Astrocyte (in vitro differentiated cells and primary cell): ENCODE measurements around the gene GPR37L1. TPM values are rescaled to one million over a fixed set of nuclear protein-coding genes. Genes with fewer than 3 reads are reported as not detected.

Source experiments
- DNase-seq: peaks from one replicate; pipeline ENCODE4 v3.0.0-alpha.2; 2010; ENCODE audit warnings: low read depth
- FAIRE-seq: peaks from 2 replicates; lab custom pipeline; 2011; peaks lifted over from hg19 to GRCh38; lab: Jason Lieb, UNC
- H2AFZ ChIP-seq: 2 replicates; pipeline ENCODE4 v1.6.0; 2012; ENCODE audit warnings: low read depth, low read length, inconsistent platforms
- H3K27ac ChIP-seq: 2 replicates; pipeline ENCODE4 v1.5.1; 2011; ENCODE audit warnings: low read depth, low read length, inconsistent platforms
- H3K27me3 ChIP-seq: 2 replicates; pipeline ENCODE4 v1.6.0; 2011; ENCODE audit warnings: low read length, inconsistent platforms; ENCODE audit not compliant: insufficient read depth
- H3K36me3 ChIP-seq: 2 replicates; pipeline ENCODE4 v1.5.1; 2011; ENCODE audit warnings: low read length, inconsistent platforms; ENCODE audit not compliant: insufficient read depth
- H3K4me1 ChIP-seq: 2 replicates; pipeline ENCODE4 v1.5.1; 2011; ENCODE audit warnings: low read length, inconsistent platforms; ENCODE audit not compliant: insufficient read depth
- H3K4me2 ChIP-seq: 2 replicates; pipeline ENCODE4 v1.6.0; 2012; ENCODE audit warnings: low read length, inconsistent platforms
- H3K4me3 ChIP-seq: 2 replicates; pipeline ENCODE4 v1.5.1; 2011; ENCODE audit warnings: low read depth, mild to moderate bottlenecking, low read length, inconsistent platforms; ENCODE audit not compliant: insufficient read depth
- H3K79me2 ChIP-seq: 2 replicates; pipeline ENCODE4 v1.6.0; 2012; ENCODE audit warnings: mild to moderate bottlenecking, low read length, inconsistent platforms; ENCODE audit not compliant: insufficient read depth
- H3K9ac ChIP-seq: 2 replicates; pipeline ENCODE4 v1.6.0; 2012; ENCODE audit warnings: mild to moderate bottlenecking, low read length, inconsistent platforms
- H3K9me3 ChIP-seq: 2 replicates; pipeline ENCODE4 v1.5.1; 2012; ENCODE audit warnings: low read depth, mild to moderate bottlenecking, low read length, inconsistent platforms; ENCODE audit not compliant: insufficient read depth
- H4K20me1 ChIP-seq: 2 replicates; pipeline ENCODE4 v1.6.0; 2012; ENCODE audit warnings: low read length, inconsistent platforms; ENCODE audit not compliant: insufficient read depth
- H3K27ac Mint-ChIP-seq: one replicate; pipeline ENCODE4 v1.8.0; 2021; ENCODE audit warnings: mild to moderate bottlenecking, mixed read lengths; ENCODE audit not compliant: unreplicated experiment
- H3K27me3 Mint-ChIP-seq: one replicate; pipeline ENCODE4 v1.8.0; 2021; ENCODE audit warnings: low read depth, mixed read lengths; ENCODE audit not compliant: unreplicated experiment
- H3K36me3 Mint-ChIP-seq: one replicate; pipeline ENCODE4 v1.8.0; 2021; ENCODE audit warnings: low read depth, mixed read lengths; ENCODE audit not compliant: unreplicated experiment
- H3K4me1 Mint-ChIP-seq: one replicate; pipeline ENCODE4 v1.8.0; 2021; ENCODE audit warnings: low read depth, mixed read lengths; ENCODE audit not compliant: unreplicated experiment
- H3K4me3 Mint-ChIP-seq: one replicate; pipeline ENCODE4 v1.8.0; 2021; ENCODE audit warnings: mild to moderate bottlenecking, moderate library complexity, mixed read lengths; ENCODE audit not compliant: unreplicated experiment
- H3K9me3 Mint-ChIP-seq: one replicate; pipeline ENCODE4 v1.8.0; 2021; ENCODE audit warnings: mild to moderate bottlenecking, mixed read lengths; ENCODE audit not compliant: unreplicated experiment
- EZH2 ChIP-seq: IDR thresholded peaks from 2 replicates; pipeline ENCODE4 v1.6.1; 2012; ENCODE audit warnings: mild to moderate bottlenecking, low read length, inconsistent platforms; ENCODE audit not compliant: insufficient read depth
- total RNA-seq: library from RNA; stranded (reverse); gene quantifications from 2 replicates; pipeline ENCODE4 v1.2.1, GENCODE V29; 2021
- TF ChIP-seq, protein P1 (sequence below): IDR thresholded peaks from 2 replicates; pipeline ENCODE4 v1.5.1; 2011; ENCODE audit warnings: low read depth, mild to moderate bottlenecking, inconsistent platforms, low read length, moderate library complexity; ENCODE audit not compliant: insufficient read depth

The GPR37L1 gene
- total RNA-seq, 1 donor from 2014 or later = not detected

DNA sequence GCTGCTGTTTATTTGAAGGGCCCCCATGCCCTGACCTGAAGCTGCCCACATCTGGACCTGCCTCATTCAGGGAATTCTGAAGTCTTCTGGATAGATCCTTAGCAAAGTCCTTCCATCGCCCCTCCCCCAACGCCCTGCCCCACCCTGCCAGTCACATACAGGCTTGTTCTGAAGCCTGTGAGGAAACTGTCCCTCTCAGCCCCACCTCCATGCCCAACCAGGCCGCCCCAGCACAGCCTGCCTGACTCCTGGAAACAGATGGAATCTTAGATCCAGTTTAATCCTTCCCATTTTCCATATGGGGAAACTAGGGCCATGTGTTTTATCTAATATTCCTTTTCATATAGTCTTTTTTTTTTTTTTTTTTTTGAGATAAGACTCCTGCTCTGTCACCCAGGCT lies 44.5 kb upstream of the GPR37L1 start:
- Histone ChIP-seq H2AFZ (no peak overlapping the region), H3K79me2 (no peaks in the 10 kb centered on the region), H4K20me1 (no peaks in the 10 kb centered on the region), H3K27ac (no peak overlapping the region), H3K4me2 (no peak overlapping the region), H3K27me3 (no peaks in the 10 kb centered on the region), H3K4me1 (peaks cover 21% of the 10 kb centered on the region), H3K36me3 (no peaks in the 10 kb centered on the region), H3K9me3 (no peaks in the 10 kb centered on the region), H3K4me3 (no peak overlapping the region), H3K9ac (no peak overlapping the region)
- DNase-seq (no peak), FAIRE-seq (no peak)
- no peak overlapping the region for H3K4me3 Mint-ChIP-seq
- peaks cover 17% of the 10 kb centered on the region for H3K4me1 Mint-ChIP-seq
- H3K9me3 Mint-ChIP-seq = peaks cover 2% of the 10 kb centered on the region
- no peak overlapping the region for H3K27ac Mint-ChIP-seq
- no peaks in the 10 kb centered on the region for H3K36me3 Mint-ChIP-seq
- peaks cover 3% of the 10 kb centered on the region for H3K27me3 Mint-ChIP-seq
- no peak for TF ChIP-seq EZH2
- TF ChIP-seq, protein P1, sequence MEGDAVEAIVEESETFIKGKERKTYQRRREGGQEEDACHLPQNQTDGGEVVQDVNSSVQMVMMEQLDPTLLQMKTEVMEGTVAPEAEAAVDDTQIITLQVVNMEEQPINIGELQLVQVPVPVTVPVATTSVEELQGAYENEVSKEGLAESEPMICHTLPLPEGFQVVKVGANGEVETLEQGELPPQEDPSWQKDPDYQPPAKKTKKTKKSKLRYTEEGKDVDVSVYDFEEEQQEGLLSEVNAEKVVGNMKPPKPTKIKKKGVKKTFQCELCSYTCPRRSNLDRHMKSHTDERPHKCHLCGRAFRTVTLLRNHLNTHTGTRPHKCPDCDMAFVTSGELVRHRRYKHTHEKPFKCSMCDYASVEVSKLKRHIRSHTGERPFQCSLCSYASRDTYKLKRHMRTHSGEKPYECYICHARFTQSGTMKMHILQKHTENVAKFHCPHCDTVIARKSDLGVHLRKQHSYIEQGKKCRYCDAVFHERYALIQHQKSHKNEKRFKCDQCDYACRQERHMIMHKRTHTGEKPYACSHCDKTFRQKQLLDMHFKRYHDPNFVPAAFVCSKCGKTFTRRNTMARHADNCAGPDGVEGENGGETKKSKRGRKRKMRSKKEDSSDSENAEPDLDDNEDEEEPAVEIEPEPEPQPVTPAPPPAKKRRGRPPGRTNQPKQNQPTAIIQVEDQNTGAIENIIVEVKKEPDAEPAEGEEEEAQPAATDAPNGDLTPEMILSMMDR = no peak

- no peaks in the 10 kb centered on the region for H4K20me1 ChIP-seq
- peaks cover 20% of the 10 kb centered on the region for H3K4me1 Mint-ChIP-seq
- H3K4me3 Mint-ChIP-seq = peak overlapping the region; percentile 21
- no peak overlapping the region for H3K4me2 ChIP-seq
- no peaks in the 10 kb centered on the region for H3K79me2 ChIP-seq
- no peaks in the 10 kb centered on the region for H3K9me3 Mint-ChIP-seq
- no peaks in the 10 kb centered on the region for H3K9me3 ChIP-seq
- H3K4me1 ChIP-seq = peaks cover 12% of the 10 kb centered on the region
- H2AFZ ChIP-seq = no peak overlapping the region
- no peaks in the 10 kb centered on the region for H3K36me3 Mint-ChIP-seq
- no peak overlapping the region for H3K27ac ChIP-seq
- peaks cover 10% of the 10 kb centered on the region for H3K27me3 Mint-ChIP-seq
- H3K36me3 ChIP-seq = no peaks in the 10 kb centered on the region
- no peaks in the 10 kb centered on the region for H3K27me3 ChIP-seq
- TF ChIP-seq, protein P1 = no peak
- no peak for TF ChIP-seq EZH2
- no peak for DNase-seq
- no peak overlapping the region for H3K27ac Mint-ChIP-seq
- H3K4me3 ChIP-seq = no peak overlapping the region
- no peak overlapping the region for H3K9ac ChIP-seq
- FAIRE-seq = no peak
Measured at GRCh38 chr1:202081992-202082391, 40.7 kb upstream of the GPR37L1 start.

DNA sequence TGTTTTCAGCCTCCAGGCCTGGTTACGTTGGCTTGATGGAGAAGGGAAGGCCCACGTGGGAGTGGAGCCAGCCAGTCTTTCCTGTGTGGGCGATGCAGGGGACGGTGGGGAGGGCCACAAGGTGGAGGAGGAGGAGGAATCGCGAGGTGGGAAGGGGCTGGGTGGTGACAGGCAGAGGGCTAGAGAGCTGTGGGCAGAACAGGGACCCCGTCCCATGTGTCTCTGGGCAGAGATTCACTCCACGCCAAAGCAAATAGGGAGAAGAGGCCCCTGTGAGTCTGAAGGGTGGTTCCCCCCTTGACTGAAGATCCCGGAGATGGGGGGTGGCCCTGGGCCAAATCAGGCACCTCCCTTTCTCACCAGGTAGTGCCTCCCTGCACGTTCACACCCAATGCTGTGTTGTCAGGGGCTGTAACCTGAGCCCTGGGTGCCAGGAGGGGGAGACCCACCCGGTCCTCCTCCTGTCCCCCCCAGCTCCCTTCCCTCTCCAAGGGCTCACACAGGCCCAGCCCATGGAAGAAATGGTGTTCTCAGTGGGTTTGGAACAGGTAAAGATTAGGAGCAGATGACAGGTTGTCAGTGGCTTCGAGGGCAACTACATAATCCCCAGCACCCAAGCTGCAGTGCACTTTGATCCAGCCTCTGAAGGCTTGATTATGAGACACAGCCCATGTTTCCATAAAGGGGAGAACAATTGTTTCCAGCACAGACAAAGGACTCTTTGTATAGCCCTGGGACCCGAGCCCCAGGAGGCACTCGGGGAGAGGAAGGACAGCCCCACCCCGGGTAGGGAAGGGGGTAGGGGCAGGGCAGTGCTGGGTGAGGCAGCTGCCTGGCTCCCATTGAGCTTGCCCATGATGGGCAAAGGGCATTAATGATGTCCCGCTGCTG lies 37.7 kb upstream of the GPR37L1 start:
- no peaks in the 10 kb centered on the region for H3K27me3 ChIP-seq
- H4K20me1 ChIP-seq = no peaks in the 10 kb centered on the region
- FAIRE-seq (no peak), DNase-seq (no peak)
- no peak for TF ChIP-seq EZH2
- TF ChIP-seq, protein P1 = no peak
- Mint-ChIP-seq H3K4me1 (peaks cover 18% of the 10 kb centered on the region), H3K9me3 (no peaks in the 10 kb centered on the region), H3K36me3 (no peaks in the 10 kb centered on the region), H3K27ac (no peak overlapping the region), H3K27me3 (peaks cover 20% of the 10 kb centered on the region), H3K4me3 (no peak overlapping the region)
- peaks cover 4% of the 10 kb centered on the region for H3K4me1 ChIP-seq
- no peak overlapping the region for H3K9ac ChIP-seq
- H3K36me3 ChIP-seq = no peaks in the 10 kb centered on the region
- no peaks in the 10 kb centered on the region for H3K9me3 ChIP-seq
- no peak overlapping the region for H3K4me3 ChIP-seq
- H2AFZ ChIP-seq = no peak overlapping the region
- H3K79me2 ChIP-seq = no peaks in the 10 kb centered on the region
- H3K4me2 ChIP-seq = no peak overlapping the region
- H3K27ac ChIP-seq = no peak overlapping the region
